ENCODE results near the gene CAPN7. TPM values are rescaled to one million over a fixed set of nuclear protein-coding genes. Genes with fewer than 3 reads are reported as not detected.

CAPN7 gene
- total RNA-seq, 1 donor from 2014 or later = 16.1 TPM

GRCh38 chr3:15279671-15280402 is 73.8 kb downstream of the CAPN7 start:
- TF ChIP-seq CTCF (conservative IDR thresholded peaks at IDR 0.05; ENCODE audit: low read depth, low read length) = no peak
- DNase-seq (ENCODE audit: low read depth) = no peak
- no peak overlapping the region for H3K4me3 ChIP-seq (ENCODE audit: low read depth, low read length)

GRCh38 chr3:15280853-15281532 is 74.9 kb downstream of the CAPN7 start:
- peak; percentile 39 for TF ChIP-seq CTCF (conservative IDR thresholded peaks at IDR 0.05; ENCODE audit: low read depth, low read length)
- DNase-seq (ENCODE audit: low read depth) = no peak
- H3K4me3 ChIP-seq (ENCODE audit: low read depth, low read length) = no peak overlapping the region

GRCh38 chr3:15281817-15282216 is 75.8 kb downstream of the CAPN7 start:
- no peak for TF ChIP-seq CTCF (conservative IDR thresholded peaks at IDR 0.05; ENCODE audit: low read depth, low read length)
- no peak overlapping the region for H3K4me3 ChIP-seq (ENCODE audit: low read depth, low read length)
- no peak for DNase-seq (ENCODE audit: low read depth)

- DNase-seq (ENCODE audit: low read depth) = no peak
- TF ChIP-seq CTCF (conservative IDR thresholded peaks at IDR 0.05; ENCODE audit: low read depth, low read length) = no peak
- no peak overlapping the region for H3K4me3 ChIP-seq (ENCODE audit: low read depth, low read length)
Observed at GRCh38 chr3:15283702-15284101, 77.7 kb downstream of the CAPN7 start.

- no peak overlapping the region for H3K4me3 ChIP-seq (ENCODE audit: low read depth, low read length)
- no peak for DNase-seq (ENCODE audit: low read depth)
- no peak for TF ChIP-seq CTCF (conservative IDR thresholded peaks at IDR 0.05; ENCODE audit: low read depth, low read length)
Observed at GRCh38 chr3:15284121-15284889, 78.3 kb downstream of the CAPN7 start.

GRCh38 chr3:15286022-15286421 is 80.0 kb downstream of the CAPN7 start:
- DNase-seq (ENCODE audit: low read depth) = no peak
- TF ChIP-seq CTCF (conservative IDR thresholded peaks at IDR 0.05; ENCODE audit: low read depth, low read length) = no peak

More at GRCh38 chr3:15286022-15286421, 80.0 kb downstream of the CAPN7 start:
- H3K4me3 ChIP-seq (ENCODE audit: low read depth, low read length) = no peak overlapping the region
